Measurements from ENCODE around the gene TCEAL9. TPM values are rescaled to one million over a fixed set of nuclear protein-coding genes. Genes with fewer than 3 reads are reported as not detected.
A peak's percentile ranks its signal among the peaks of the same experiment; 100 is the strongest.

Gene TCEAL9
- total RNA-seq, 3 donors from 2014 or later, result 20.9 to 29.6 (median 27.3) TPM

- no peak for ATAC-seq
- H3K4me1 ChIP-seq (ENCODE audit: low read depth), result no peaks in the 10 kb centered on the region
Measured at GRCh38 chrX:103397707-103398106, 41.4 kb downstream of the TCEAL9 start.

GRCh38 chrX:103398421-103398864 lies 42.1 kb downstream of the TCEAL9 start:
- no peak for TF ChIP-seq CTCF (IDR thresholded peaks at IDR 0.05)
- no peaks in the 10 kb centered on the region for H3K9me3 ChIP-seq
- ATAC-seq (peak; percentile 20), DNase-seq (no peak)
- no peaks in the 10 kb centered on the region for H3K36me3 ChIP-seq (ENCODE audit: low read depth)
- H3K4me1 ChIP-seq (ENCODE audit: low read depth), result no peaks in the 10 kb centered on the region
- intact Hi-C loops (cut with DNase I, micrococcal nuclease), result no loop called here
- no peak overlapping the region for H3K4me3 ChIP-seq

More at GRCh38 chrX:103397707-103398106, 41.4 kb downstream of the TCEAL9 start:
- intact Hi-C loops (cut with DNase I, micrococcal nuclease), result no loop called here
- TF ChIP-seq CTCF (IDR thresholded peaks at IDR 0.05), result no peak
- no peak for DNase-seq
- Histone ChIP-seq H3K4me3 (no peak overlapping the region), H3K9me3 (no peaks in the 10 kb centered on the region), H3K36me3 (ENCODE audit: low read depth) (no peaks in the 10 kb centered on the region)

- Histone ChIP-seq H3K4me3 (no peak overlapping the region), H3K9me3 (no peaks in the 10 kb centered on the region), H3K36me3 (ENCODE audit: low read depth) (no peaks in the 10 kb centered on the region), H3K4me1 (ENCODE audit: low read depth) (no peaks in the 10 kb centered on the region)
- ATAC-seq (peak; percentile 31), DNase-seq (no peak)
- intact Hi-C loops (cut with DNase I, micrococcal nuclease), result no loop called here
- TF ChIP-seq CTCF (IDR thresholded peaks at IDR 0.05), result no peak
Measured at GRCh38 chrX:103399744-103400143, 43.4 kb downstream of the TCEAL9 start.

GRCh38 chrX:103400931-103401330 lies 44.6 kb downstream of the TCEAL9 start:
- no peak overlapping the region for H3K4me3 ChIP-seq
- no peak for TF ChIP-seq CTCF (IDR thresholded peaks at IDR 0.05)
- intact Hi-C loops (cut with DNase I, micrococcal nuclease), result no loop called here
- no peaks in the 10 kb centered on the region for H3K36me3 ChIP-seq (ENCODE audit: low read depth)
- no peak for DNase-seq
- no peak for ATAC-seq
- H3K9me3 ChIP-seq, result no peaks in the 10 kb centered on the region
- no peaks in the 10 kb centered on the region for H3K4me1 ChIP-seq (ENCODE audit: low read depth)

- ATAC-seq (peak; percentile 88), DNase-seq (peak in 2 of 3 donors; percentile 38 to 68)
- Histone ChIP-seq H3K36me3 (ENCODE audit: low read depth) (no peaks in the 10 kb centered on the region), H3K9me3 (no peaks in the 10 kb centered on the region), H3K4me3 (no peak overlapping the region), H3K4me1 (ENCODE audit: low read depth) (no peaks in the 10 kb centered on the region)
- intact Hi-C loops (cut with DNase I, micrococcal nuclease), result no loop called here
- TF ChIP-seq CTCF (IDR thresholded peaks at IDR 0.05), result no peak
Measured at GRCh38 chrX:103404231-103405008, 48.1 kb downstream of the TCEAL9 start.
